Esophagus squamous epithelium (tissue), 4 donors: ENCODE measurements around the gene RILP.

Source experiments
- POLR2A ChIP-seq, 4 donors: fragments of 450-650 bp; IDR thresholded peaks; one replicate each; pipeline ENCODE4 v1.6.1; 2017; ENCODE audit warnings: antibody characterized with exemption in 4 of 4, mild to moderate bottlenecking in 4 of 4, moderate library complexity in 3 of 4
- TF ChIP-seq, protein P1 (sequence below), 6 experiments: fragments of 450-650 bp in 4 of 6; fragments of 200-600 bp in 2 of 6; sonication (generic) in 2 of 6; IDR thresholded peaks; one replicate each; pipeline ENCODE4 v1.5.1; 2016 to 2019; ENCODE audit warnings: antibody characterized with exemption in 6 of 6, mild to moderate bottlenecking in 4 of 6, moderate library complexity in 4 of 6

DNA sequence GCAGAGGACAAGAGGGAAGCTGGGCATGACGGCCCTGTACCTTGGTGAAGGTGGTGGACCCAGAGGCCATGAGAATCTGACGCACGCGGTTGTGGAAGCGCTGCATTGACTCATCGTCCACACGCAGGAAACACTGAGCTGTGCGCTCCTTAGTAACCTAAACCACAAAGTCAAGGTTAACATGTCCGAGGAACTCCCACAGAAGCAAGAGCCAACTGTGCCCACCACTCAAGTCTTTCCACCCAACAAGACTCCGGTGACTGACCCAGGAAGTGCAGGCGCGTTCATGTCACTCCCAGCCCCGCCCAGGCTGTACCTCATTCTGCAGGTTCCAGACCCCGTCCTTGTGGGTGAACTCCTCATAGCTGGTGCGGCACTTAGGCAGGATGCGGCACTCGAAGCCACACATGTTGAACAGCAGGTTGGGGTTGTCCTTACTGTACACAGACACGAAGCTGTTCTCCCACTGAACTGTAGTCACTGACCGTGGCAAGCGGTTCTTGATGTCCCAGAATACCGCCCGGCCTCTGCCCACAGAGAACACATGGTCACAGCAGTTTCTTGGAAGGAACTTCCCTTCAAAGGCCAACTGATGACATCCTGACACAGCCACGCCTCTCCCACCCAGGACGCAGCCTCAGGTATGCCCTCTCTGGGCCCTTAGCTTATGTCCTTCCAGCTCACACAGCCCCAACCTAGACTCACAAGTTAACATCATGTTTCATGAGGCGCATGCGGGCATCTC, 23.5 kb upstream of the RILP start:
- no peak for TF ChIP-seq POLR2A (IDR thresholded peaks at IDR 0.05)
- TF ChIP-seq, protein P1, sequence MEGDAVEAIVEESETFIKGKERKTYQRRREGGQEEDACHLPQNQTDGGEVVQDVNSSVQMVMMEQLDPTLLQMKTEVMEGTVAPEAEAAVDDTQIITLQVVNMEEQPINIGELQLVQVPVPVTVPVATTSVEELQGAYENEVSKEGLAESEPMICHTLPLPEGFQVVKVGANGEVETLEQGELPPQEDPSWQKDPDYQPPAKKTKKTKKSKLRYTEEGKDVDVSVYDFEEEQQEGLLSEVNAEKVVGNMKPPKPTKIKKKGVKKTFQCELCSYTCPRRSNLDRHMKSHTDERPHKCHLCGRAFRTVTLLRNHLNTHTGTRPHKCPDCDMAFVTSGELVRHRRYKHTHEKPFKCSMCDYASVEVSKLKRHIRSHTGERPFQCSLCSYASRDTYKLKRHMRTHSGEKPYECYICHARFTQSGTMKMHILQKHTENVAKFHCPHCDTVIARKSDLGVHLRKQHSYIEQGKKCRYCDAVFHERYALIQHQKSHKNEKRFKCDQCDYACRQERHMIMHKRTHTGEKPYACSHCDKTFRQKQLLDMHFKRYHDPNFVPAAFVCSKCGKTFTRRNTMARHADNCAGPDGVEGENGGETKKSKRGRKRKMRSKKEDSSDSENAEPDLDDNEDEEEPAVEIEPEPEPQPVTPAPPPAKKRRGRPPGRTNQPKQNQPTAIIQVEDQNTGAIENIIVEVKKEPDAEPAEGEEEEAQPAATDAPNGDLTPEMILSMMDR (IDR thresholded peaks at IDR 0.05): no peak
